GM06990 (cell line): ENCODE results near the gene PCBP3.

ENCODE experiments used
- DNase-seq: peaks from one replicate; pipeline ENCODE4 v3.0.0-alpha.2; 2011; ENCODE audit not compliant: insufficient read length; ENCODE audit errors: extremely low read depth
- H3K27me3 ChIP-seq: replicated peaks from 2 replicates; pipeline ENCODE4 v1.6.0; 2011; ENCODE audit warnings: low read length; ENCODE audit not compliant: control insufficient read depth, insufficient read depth
- H3K36me3 ChIP-seq: 2 replicates; pipeline ENCODE4 v1.5.1; 2011; ENCODE audit warnings: low read length; ENCODE audit not compliant: control insufficient read depth, insufficient read depth
- H3K4me3 ChIP-seq: replicated peaks from 2 replicates; pipeline ENCODE4 v1.5.1; 2011; ENCODE audit warnings: low read depth, mild to moderate bottlenecking, control low read depth, low read length
- CTCF ChIP-seq: IDR thresholded peaks from 2 replicates; pipeline ENCODE4 v1.5.1; 2011; ENCODE audit warnings: low read length, control low read depth, mild to moderate bottlenecking, inconsistent platforms; ENCODE audit not compliant: insufficient read depth, poor library complexity, severe bottlenecking

PCBP3 gene

DNA sequence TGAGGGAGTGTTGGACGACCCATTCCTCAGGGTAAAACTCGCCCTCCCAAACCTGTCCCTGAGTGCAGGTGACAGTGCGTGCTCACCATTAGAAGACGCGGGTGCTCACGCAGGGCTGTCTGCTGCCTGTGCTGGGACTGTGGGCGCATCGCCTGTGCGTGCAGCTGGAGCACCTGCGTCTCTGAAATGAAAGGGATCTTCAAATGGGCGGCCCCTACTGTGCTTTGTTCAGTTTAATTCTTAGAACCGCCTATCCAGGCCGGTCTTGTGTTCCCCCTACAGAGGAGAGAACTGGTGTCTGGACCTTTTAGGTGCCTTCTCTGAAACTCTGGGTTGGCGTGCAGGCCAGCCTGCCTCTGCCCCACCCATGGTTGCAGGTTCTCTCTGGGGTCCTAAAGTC lies 125.8 kb downstream of the PCBP3 start:
- DNase-seq: no peak
- Histone ChIP-seq H3K36me3 (no peaks in the 10 kb centered on the region), H3K4me3 (no peak overlapping the region), H3K27me3 (no peaks in the 10 kb centered on the region)
- TF ChIP-seq CTCF: no peak

GRCh38 chr21:45769896-45770295 lies 126.4 kb downstream of the PCBP3 start:
- Histone ChIP-seq H3K36me3 (no peaks in the 10 kb centered on the region), H3K4me3 (no peak overlapping the region), H3K27me3 (no peaks in the 10 kb centered on the region)
- no peak for TF ChIP-seq CTCF
- DNase-seq: no peak

DNA sequence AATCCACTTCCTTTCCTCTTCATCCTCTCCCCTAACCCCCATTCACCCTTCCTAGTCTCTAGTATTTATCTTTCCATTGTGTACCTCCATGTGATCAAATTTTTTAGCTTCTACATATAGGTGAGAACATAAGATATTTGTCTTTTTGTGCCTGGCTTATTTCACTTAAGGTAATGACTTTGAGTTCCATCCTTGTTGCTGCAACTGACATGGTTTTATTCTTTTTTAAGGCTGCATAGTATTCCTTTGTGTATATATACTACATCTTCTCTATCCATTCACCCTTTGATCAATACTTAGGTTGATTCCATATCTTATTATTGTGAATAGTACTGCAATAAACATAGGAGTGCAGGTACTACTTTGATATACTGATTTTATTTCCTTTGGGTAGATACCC lies 128.7 kb downstream of the PCBP3 start:
- no peak for DNase-seq
- Histone ChIP-seq H3K4me3 (no peak overlapping the region), H3K27me3 (no peaks in the 10 kb centered on the region), H3K36me3 (no peaks in the 10 kb centered on the region)
- no peak for TF ChIP-seq CTCF

DNA sequence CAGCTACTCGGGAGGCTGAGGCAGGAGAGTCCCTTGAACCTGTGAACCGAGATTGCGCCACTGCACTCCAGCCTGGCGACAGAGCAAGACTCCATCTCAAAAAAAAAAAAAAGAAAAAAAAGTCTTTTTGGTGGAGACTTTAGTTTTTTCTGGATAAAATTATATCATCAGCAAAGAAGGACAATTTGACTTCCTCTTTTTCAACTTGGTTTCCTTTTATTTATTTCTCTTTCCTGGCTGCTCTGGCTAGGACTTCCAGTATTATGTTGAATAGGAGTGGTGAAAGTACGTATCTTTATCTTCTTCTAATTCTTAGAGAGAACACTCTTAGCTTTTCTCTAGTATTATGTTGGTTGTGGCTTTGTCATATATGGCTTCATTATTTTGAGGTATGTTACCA lies 130.8 kb downstream of the PCBP3 start:
- Histone ChIP-seq H3K36me3 (no peaks in the 10 kb centered on the region), H3K27me3 (no peaks in the 10 kb centered on the region)
- no peak for TF ChIP-seq CTCF

GRCh38 chr21:45776971-45777370 lies 133.4 kb downstream of the PCBP3 start:
- no peak for DNase-seq

More for the DNA sequence above, 130.8 kb downstream of the PCBP3 start:
- no peak overlapping the region for H3K4me3 ChIP-seq
- DNase-seq: no peak

More at GRCh38 chr21:45776971-45777370, 133.4 kb downstream of the PCBP3 start:
- no peak for TF ChIP-seq CTCF
- Histone ChIP-seq H3K27me3 (no peaks in the 10 kb centered on the region), H3K4me3 (no peak overlapping the region), H3K36me3 (no peaks in the 10 kb centered on the region)
